Measurements from ENCODE around the gene EVA1B. TPM values are rescaled to one million over a fixed set of nuclear protein-coding genes. Genes with fewer than 3 reads are reported as not detected.

Gene EVA1B
- total RNA-seq (15.5 TPM), polyA plus RNA-seq (11.2 TPM)
- long read RNA-seq, donor 1, partial matches to known transcripts, result 0 of 1 reads
- long read RNA-seq, donor 1, other reads (novel, unspliced or antisense), result 0 of 1 reads
- long read RNA-seq, donor 2, transcript EVA1B-202 (3 exons, 699 nt), result major isoform, 11 of 11 reads
- long read RNA-seq, donor 2, partial matches to known transcripts, result 0 of 11 reads
- long read RNA-seq, donor 2, other reads (novel, unspliced or antisense), result 0 of 11 reads
- long read RNA-seq, donor 3, transcript EVA1B-202 (3 exons, 699 nt), result major isoform, 9 of 9 reads
- long read RNA-seq, donor 3, partial matches to known transcripts, result 0 of 9 reads
- long read RNA-seq, donor 3, other reads (novel, unspliced or antisense), result 0 of 9 reads
- long read RNA-seq, donor 4, transcript EVA1B-202 (3 exons, 699 nt), result major isoform, 7 of 7 reads
- long read RNA-seq, donor 4, partial matches to known transcripts, result 0 of 7 reads
- long read RNA-seq, donor 4, other reads (novel, unspliced or antisense), result 0 of 7 reads
- long read RNA-seq, donor 5, transcript EVA1B-202 (3 exons, 699 nt), result major isoform, 40 of 40 reads
- long read RNA-seq, donor 5, partial matches to known transcripts, result 0 of 40 reads
- long read RNA-seq, donor 5, other reads (novel, unspliced or antisense), result 0 of 40 reads
- long read RNA-seq, donor 6, transcript EVA1B-202 (3 exons, 699 nt), result major isoform, 14 of 15 reads
- long read RNA-seq, donor 6, partial matches to known transcripts, result 0 of 15 reads
- long read RNA-seq, donor 6, other reads (novel, unspliced or antisense), result 0 of 15 reads
- long read RNA-seq, donor 7, partial matches to known transcripts, result 0 of 4 reads
- long read RNA-seq, donor 7, other reads (novel, unspliced or antisense), result 0 of 4 reads
- long read RNA-seq, donor 8, transcript EVA1B-202 (3 exons, 699 nt), result major isoform, 6 of 6 reads
- long read RNA-seq, donor 8, partial matches to known transcripts, result 0 of 6 reads
- long read RNA-seq, donor 8, other reads (novel, unspliced or antisense), result 0 of 6 reads
- long read RNA-seq, donor 9, transcript EVA1B-202 (3 exons, 699 nt), result major isoform, 6 of 6 reads
- long read RNA-seq, donor 9, partial matches to known transcripts, result 0 of 6 reads
- long read RNA-seq, donor 9, other reads (novel, unspliced or antisense), result 0 of 6 reads
- long read RNA-seq, donor 10, partial matches to known transcripts, result 0 of 4 reads
- long read RNA-seq, donor 10, other reads (novel, unspliced or antisense), result 0 of 4 reads

- Histone ChIP-seq H3K4me1 (ENCODE audit: control insufficient read depth in 2 of 2, insufficient read depth in 2 of 2, low read length in 2 of 2) (peaks cover 8 to 36% of the 10 kb centered on the region in 2 donors), H3K36me3 (ENCODE audit: control insufficient read depth in 2 of 2, insufficient read depth in 2 of 2, low read length in 1 of 2) (no peaks in the 10 kb centered on the region), H3K4me3 (ENCODE audit: low read length in 2 of 2) (peak within 1 kb of the TSS; percentile 20 to 57), H3K27me3 (ENCODE audit: control insufficient read depth in 2 of 2, insufficient read depth in 1 of 2, low read length in 1 of 2) (peaks cover 49 to 69% of the 10 kb centered on the region in 2 donors), H3K9me3 (ENCODE audit: control insufficient read depth in 2 of 2, insufficient read depth in 1 of 2, low read length in 1 of 2) (no peaks in the 10 kb centered on the region), H3K27ac (ENCODE audit: low read depth in 1 of 2, low read length in 1 of 2) (peak within 1 kb of the TSS in 1 of 2 donors; percentile 62)
- WGBS, result 3% methylated on average over 36 of the region's 36 CpGs
- DNase-seq (ENCODE audit: low read depth in 6 of 9, low spot score in 9 of 9), result peak in 1 of 9 donors; percentile 31
Observed at GRCh38 chr1:36323636-36324352, at the start of gene EVA1B. Gene EVA1B, minus strand, starts transcription at chr1:36323645. Its CDS starts 608 bp downstream, at chr1:36323037.

GRCh38 chr1:36372617-36373016 lies 49.2 kb upstream of the EVA1B start:
- H3K27me3 ChIP-seq (ENCODE audit: control insufficient read depth in 2 of 2, insufficient read depth in 1 of 2, low read length in 1 of 2), result no peaks in the 10 kb centered on the region
- DNase-seq (ENCODE audit: low read depth in 6 of 9, low spot score in 9 of 9), result no peak
- 64% methylated on average over 3 of the region's 3 CpGs for WGBS
- H3K4me3 ChIP-seq (ENCODE audit: low read length in 2 of 2), result no peak overlapping the region
- H3K4me1 ChIP-seq (ENCODE audit: control insufficient read depth in 2 of 2, insufficient read depth in 2 of 2, low read length in 2 of 2), result peaks cover 8 to 51% of the 10 kb centered on the region in 2 donors
- H3K9me3 ChIP-seq (ENCODE audit: control insufficient read depth in 2 of 2, insufficient read depth in 1 of 2, low read length in 1 of 2), result no peaks in the 10 kb centered on the region
- peak overlapping the region in 1 of 2 donors; percentile 36 for H3K27ac ChIP-seq (ENCODE audit: low read depth in 1 of 2, low read length in 1 of 2)
- H3K36me3 ChIP-seq (ENCODE audit: control insufficient read depth in 2 of 2, insufficient read depth in 2 of 2, low read length in 1 of 2), result no peaks in the 10 kb centered on the region

GRCh38 chr1:36369061-36369861 lies 45.8 kb upstream of the EVA1B start:
- Histone ChIP-seq H3K27me3 (ENCODE audit: control insufficient read depth in 2 of 2, insufficient read depth in 1 of 2, low read length in 1 of 2) (no peaks in the 10 kb centered on the region), H3K9me3 (ENCODE audit: control insufficient read depth in 2 of 2, insufficient read depth in 1 of 2, low read length in 1 of 2) (no peaks in the 10 kb centered on the region), H3K4me1 (ENCODE audit: control insufficient read depth in 2 of 2, insufficient read depth in 2 of 2, low read length in 2 of 2) (peaks cover 19 to 63% of the 10 kb centered on the region in 2 donors), H3K36me3 (ENCODE audit: control insufficient read depth in 2 of 2, insufficient read depth in 2 of 2, low read length in 1 of 2) (no peaks in the 10 kb centered on the region), H3K4me3 (ENCODE audit: low read length in 2 of 2) (no peak overlapping the region), H3K27ac (ENCODE audit: low read depth in 1 of 2, low read length in 1 of 2) (peak overlapping the region in 1 of 2 donors; percentile 35)
- WGBS, result 55% methylated on average over 7 of the region's 7 CpGs
- DNase-seq (ENCODE audit: low read depth in 6 of 9, low spot score in 9 of 9), result peak in 7 of 9 donors; percentile 56 to 91 (median 84)

- no peaks in the 10 kb centered on the region for H3K9me3 ChIP-seq (ENCODE audit: control insufficient read depth in 2 of 2, insufficient read depth in 1 of 2, low read length in 1 of 2)
- H3K36me3 ChIP-seq (ENCODE audit: control insufficient read depth in 2 of 2, insufficient read depth in 2 of 2, low read length in 1 of 2), result no peaks in the 10 kb centered on the region
- H3K27ac ChIP-seq (ENCODE audit: low read depth in 1 of 2, low read length in 1 of 2), result peak overlapping the region in 1 of 2 donors; percentile 94
- no peak overlapping the region for H3K4me3 ChIP-seq (ENCODE audit: low read length in 2 of 2)
- WGBS, result 98% methylated on average over 4 of the region's 4 CpGs
- H3K4me1 ChIP-seq (ENCODE audit: control insufficient read depth in 2 of 2, insufficient read depth in 2 of 2, low read length in 2 of 2), result peaks cover 15 to 48% of the 10 kb centered on the region in 2 donors
- no peaks in the 10 kb centered on the region for H3K27me3 ChIP-seq (ENCODE audit: control insufficient read depth in 2 of 2, insufficient read depth in 1 of 2, low read length in 1 of 2)
- no peak for DNase-seq (ENCODE audit: low read depth in 6 of 9, low spot score in 9 of 9)
Observed at GRCh38 chr1:36367798-36368197, 44.4 kb upstream of the EVA1B start.

GRCh38 chr1:36367066-36367465 lies 43.6 kb upstream of the EVA1B start:
- peaks cover 4% of the 10 kb centered on the region in 2 donors for H3K36me3 ChIP-seq (ENCODE audit: control insufficient read depth in 2 of 2, insufficient read depth in 2 of 2, low read length in 1 of 2)
- peaks cover 15 to 41% of the 10 kb centered on the region in 2 donors for H3K4me1 ChIP-seq (ENCODE audit: control insufficient read depth in 2 of 2, insufficient read depth in 2 of 2, low read length in 2 of 2)
- no peaks in the 10 kb centered on the region for H3K27me3 ChIP-seq (ENCODE audit: control insufficient read depth in 2 of 2, insufficient read depth in 1 of 2, low read length in 1 of 2)
- 59% methylated on average over 5 of the region's 5 CpGs for WGBS
- peak in 5 of 9 donors; percentile 50 to 81 (median 59) for DNase-seq (ENCODE audit: low read depth in 6 of 9, low spot score in 9 of 9)
- no peak overlapping the region for H3K4me3 ChIP-seq (ENCODE audit: low read length in 2 of 2)
- no peaks in the 10 kb centered on the region for H3K9me3 ChIP-seq (ENCODE audit: control insufficient read depth in 2 of 2, insufficient read depth in 1 of 2, low read length in 1 of 2)
- H3K27ac ChIP-seq (ENCODE audit: low read depth in 1 of 2, low read length in 1 of 2), result peak overlapping the region; percentile 50 to 94

GRCh38 chr1:36366091-36366661 lies 42.7 kb upstream of the EVA1B start:
- H3K9me3 ChIP-seq (ENCODE audit: control insufficient read depth in 2 of 2, insufficient read depth in 1 of 2, low read length in 1 of 2), result no peaks in the 10 kb centered on the region
- no peak overlapping the region for H3K4me3 ChIP-seq (ENCODE audit: low read length in 2 of 2)
- H3K4me1 ChIP-seq (ENCODE audit: control insufficient read depth in 2 of 2, insufficient read depth in 2 of 2, low read length in 2 of 2), result peaks cover 15 to 39% of the 10 kb centered on the region in 2 donors
- peak overlapping the region; percentile 87 to 94 for H3K27ac ChIP-seq (ENCODE audit: low read depth in 1 of 2, low read length in 1 of 2)
- DNase-seq (ENCODE audit: low read depth in 6 of 9, low spot score in 9 of 9), result peak in 7 of 9 donors; percentile 53 to 91 (median 77)
- 48% methylated on average over 18 of the region's 18 CpGs for WGBS
- H3K36me3 ChIP-seq (ENCODE audit: control insufficient read depth in 2 of 2, insufficient read depth in 2 of 2, low read length in 1 of 2), result peaks cover 5 to 11% of the 10 kb centered on the region in 2 donors
- H3K27me3 ChIP-seq (ENCODE audit: control insufficient read depth in 2 of 2, insufficient read depth in 1 of 2, low read length in 1 of 2), result no peaks in the 10 kb centered on the region

GRCh38 chr1:36365381-36365780 lies 41.9 kb upstream of the EVA1B start:
- Histone ChIP-seq H3K4me1 (ENCODE audit: control insufficient read depth in 2 of 2, insufficient read depth in 2 of 2, low read length in 2 of 2) (peaks cover 15 to 39% of the 10 kb centered on the region in 2 donors), H3K36me3 (ENCODE audit: control insufficient read depth in 2 of 2, insufficient read depth in 2 of 2, low read length in 1 of 2) (peaks cover 5 to 15% of the 10 kb centered on the region in 2 donors), H3K9me3 (ENCODE audit: control insufficient read depth in 2 of 2, insufficient read depth in 1 of 2, low read length in 1 of 2) (no peaks in the 10 kb centered on the region), H3K27ac (ENCODE audit: low read depth in 1 of 2, low read length in 1 of 2) (peak overlapping the region; percentile 65 to 94), H3K4me3 (ENCODE audit: low read length in 2 of 2) (no peak overlapping the region), H3K27me3 (ENCODE audit: control insufficient read depth in 2 of 2, insufficient read depth in 1 of 2, low read length in 1 of 2) (no peaks in the 10 kb centered on the region)
- 89% methylated on average over 1 of the region's 1 CpG for WGBS
- DNase-seq (ENCODE audit: low read depth in 6 of 9, low spot score in 9 of 9), result no peak

All from thymus (tissue), 14 donors.